NCI-H187 (cell line): Measurements from ENCODE around the gene DOK4.
"Not testable (repeated sequence)": the region's sequence is repeated elsewhere in the genome, so short reads cannot be mapped to it uniquely, and the experiment has no call there.

Experiments used
- DNase-seq, 2 experiments: peaks; one replicate each; lab custom pipeline; 2025; lab: John Stamatoyannopoulos, UW

DOK4 gene

GRCh38 chr16:57501492-57501891 is 15.2 kb upstream of the DOK4 start:
- DNase-seq = no peak

DNA sequence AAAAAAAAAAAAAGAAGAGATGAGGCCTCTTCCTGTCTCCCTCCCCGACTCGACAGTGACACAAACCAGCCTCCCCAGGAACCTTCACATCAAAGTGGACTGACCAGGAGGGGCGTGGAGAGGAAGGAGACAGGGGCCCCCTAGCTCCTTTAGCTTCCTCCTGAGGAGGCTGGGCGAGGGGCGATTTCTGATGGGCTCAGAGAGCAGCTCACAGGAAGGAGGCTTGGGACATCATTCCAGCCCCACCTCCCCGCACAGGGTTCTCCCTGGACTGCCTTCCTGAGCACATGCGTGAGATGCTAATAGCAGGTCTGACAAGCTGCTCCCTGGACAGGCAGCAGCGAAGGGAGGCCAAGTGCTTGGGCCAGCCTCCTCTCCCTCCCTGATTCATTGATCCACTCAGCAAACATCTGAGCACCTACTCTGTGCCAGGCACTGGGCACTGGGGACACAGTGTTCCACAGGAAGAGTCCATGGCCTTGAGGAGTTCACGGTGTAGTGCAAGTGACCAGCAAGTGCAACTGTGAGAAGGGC is 14.4 kb upstream of the DOK4 start:
- no peak for DNase-seq

DNA sequence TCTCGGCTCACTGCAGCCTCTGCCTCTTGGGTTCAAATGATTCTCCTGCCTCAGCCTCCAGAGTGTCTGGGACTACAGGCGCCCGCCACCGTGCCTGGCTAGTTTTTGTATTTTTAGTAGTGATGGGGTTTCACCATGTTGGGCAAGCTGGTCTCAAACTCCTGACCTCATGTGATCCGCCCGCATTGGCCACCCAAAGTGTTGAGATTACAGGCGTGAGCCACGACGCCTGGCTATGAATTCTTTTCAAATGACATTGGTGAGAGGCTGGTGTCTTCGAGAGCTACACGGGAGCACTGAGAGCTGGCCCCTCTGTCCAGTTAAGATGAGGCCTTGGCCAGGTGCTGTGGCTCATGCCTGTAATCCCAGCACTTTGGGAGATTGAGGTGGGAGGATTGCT is 13.6 kb upstream of the DOK4 start:
- DNase-seq = not testable (repeated sequence)

GRCh38 chr16:57498031-57498430 is 11.7 kb upstream of the DOK4 start:
- no peak for DNase-seq

- no peak for DNase-seq
Measured at GRCh38 chr16:57497121-57497520, 10.8 kb upstream of the DOK4 start.

- no peak for DNase-seq
Measured at GRCh38 chr16:57493767-57494166, 7.5 kb upstream of the DOK4 start.

GRCh38 chr16:57489229-57489628 is 2.9 kb upstream of the DOK4 start:
- DNase-seq = no peak

DNA sequence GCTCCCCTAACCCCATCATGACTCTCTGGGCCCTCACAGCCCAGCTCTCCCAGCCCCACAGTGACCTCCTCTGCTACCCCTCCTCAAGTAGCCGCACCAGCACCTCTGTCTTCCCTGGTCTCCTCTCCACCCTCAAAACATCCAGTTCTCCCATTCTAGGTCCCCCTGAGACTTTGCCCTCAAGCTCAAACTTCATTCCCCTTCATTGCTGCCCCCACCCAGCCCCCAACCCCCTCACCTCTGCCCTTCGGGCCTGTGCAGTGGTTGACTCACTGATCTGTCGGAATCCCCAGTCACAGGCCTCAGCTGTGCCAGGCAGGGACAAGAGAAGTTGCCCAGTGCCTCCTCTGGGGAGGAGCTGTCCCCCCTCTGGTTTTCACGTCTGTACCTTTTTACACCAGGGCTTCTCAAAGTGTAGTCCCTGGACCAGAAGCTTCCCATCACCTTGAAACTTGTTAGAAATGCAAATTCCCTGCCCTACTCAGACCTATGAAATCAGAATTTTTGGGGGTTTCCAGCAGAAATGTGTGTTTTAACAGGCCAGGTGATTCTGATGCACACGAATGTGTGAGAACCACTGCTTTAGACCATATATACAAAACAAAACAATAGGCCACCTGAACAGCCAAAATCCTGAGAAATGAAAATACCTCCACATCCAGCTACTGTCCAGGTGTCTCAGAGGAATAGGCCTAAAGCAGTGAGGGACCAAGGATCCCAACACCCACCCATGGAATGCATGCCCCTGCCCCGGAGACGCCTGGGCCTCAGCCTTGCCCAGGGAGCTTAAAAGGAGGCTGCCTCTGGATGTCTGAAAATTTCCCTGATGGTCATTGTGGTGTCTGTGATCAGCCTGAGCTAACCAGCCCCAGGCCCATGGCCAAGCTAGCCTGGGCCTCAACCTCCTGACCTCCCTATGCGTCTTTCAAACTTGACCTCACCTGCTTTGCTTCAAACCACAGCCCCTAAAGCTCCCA is 853 bp upstream of the DOK4 start:
- no peak for DNase-seq

- DNase-seq = no peak
Measured at GRCh38 chr16:57485091-57485915, 990 bp downstream of the DOK4 start.

DNA sequence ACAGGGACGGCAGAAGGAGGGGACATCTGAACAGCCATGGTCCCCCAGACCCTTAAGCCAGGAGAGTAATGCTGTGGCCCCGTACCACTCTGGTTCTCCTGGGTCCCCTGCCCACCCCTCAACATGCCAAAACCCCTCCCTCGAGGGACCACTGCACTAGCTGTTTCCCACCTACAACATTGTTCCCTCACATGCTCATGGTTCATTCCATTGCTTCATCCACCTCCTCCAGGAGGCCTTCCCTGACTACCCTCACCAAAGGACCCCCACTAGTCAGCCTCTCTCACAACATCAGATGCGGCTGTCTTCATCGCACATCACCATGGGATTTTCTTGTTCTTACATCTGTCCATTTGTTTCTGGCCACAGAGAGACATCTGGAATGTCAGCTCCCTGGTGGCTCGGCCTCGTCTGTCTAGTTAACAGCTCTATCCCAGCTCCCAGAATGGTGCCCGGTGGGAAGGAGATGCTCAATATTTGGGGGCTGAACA is 1.7 kb downstream of the DOK4 start:
- DNase-seq = no peak

DNA sequence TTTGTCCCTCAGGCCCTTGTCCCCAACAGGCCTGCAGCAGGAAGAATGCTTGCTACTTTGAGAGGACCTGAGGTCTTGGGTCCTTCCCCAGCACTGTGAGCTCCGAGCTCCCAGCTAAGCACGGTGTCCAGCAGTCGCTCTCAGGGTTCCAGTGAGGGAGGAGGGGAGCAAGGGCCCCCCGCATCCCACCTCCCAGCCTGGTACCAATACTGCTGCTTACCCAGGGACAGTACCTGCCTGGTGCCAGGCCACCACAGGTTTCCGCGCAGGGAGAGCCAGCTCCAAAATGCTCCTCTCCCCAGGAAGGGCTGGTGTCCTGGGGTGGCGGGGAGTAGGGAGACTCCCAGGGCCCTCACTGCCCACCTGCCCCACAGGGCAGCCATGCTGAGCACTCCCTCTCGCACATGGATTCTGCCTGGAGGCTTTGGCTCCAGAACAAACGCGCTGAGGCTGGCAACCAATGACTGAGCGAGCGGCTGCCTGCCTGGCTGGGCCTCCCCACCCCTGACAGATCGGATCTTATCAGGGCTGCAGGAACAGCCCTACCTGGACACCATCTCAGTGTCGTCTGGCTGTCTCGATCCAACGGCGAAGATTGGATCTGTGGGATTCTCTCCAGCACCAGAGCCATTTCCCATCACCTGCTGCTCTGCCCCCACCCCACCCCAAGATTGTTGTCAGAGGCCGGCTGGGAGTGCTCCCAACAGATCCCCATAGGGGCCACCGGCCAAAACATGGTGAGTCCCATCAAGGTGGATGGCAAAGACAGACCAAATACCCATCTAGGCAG is 2.4 kb downstream of the DOK4 start:
- no peak for DNase-seq

DNA sequence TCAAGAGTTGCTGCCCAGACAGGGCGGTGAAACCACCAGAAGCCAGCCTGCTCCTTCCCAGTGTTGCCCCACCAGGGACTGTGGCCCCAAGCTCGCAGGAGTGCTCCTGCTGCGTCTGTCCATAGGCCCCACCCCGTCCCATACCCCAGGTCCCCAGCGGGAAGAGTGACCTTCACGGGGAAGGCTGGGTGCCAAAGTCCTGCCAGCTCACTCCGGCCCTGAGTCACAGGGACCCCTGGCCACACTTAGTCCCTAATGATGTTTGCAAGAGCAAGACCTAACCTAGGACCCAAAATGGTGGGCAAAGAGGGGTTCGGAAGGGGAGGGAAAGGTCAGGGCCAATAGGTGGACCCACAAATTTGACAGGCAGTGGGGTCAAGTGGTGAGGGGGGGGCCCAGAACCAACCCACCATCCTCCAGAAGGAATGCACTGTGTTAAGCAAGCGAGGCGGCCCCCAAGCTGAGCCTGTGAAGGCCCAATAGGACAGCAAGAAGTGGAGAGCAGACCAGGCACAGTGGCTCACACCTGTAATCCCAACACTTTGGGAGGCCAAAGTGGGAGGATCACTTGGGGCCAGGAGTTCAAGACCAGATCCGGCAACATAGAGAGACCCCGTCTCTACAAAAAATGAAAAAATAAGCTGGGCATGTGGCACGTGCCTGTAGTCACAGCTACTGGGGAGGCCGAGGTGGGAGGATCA is 3.3 kb downstream of the DOK4 start:
- DNase-seq = no peak

- no peak for DNase-seq
Measured at GRCh38 chr16:57481421-57481820, 4.9 kb downstream of the DOK4 start.

GRCh38 chr16:57480754-57481230 is 5.5 kb downstream of the DOK4 start:
- DNase-seq = no peak

GRCh38 chr16:57479976-57480753 is 6.1 kb downstream of the DOK4 start:
- no peak for DNase-seq

- peak; percentile 7 to 60 for DNase-seq
Measured at GRCh38 chr16:57479205-57479975, 6.9 kb downstream of the DOK4 start.

- no peak for DNase-seq
Measured at GRCh38 chr16:57478396-57479204, 7.7 kb downstream of the DOK4 start.

DNA sequence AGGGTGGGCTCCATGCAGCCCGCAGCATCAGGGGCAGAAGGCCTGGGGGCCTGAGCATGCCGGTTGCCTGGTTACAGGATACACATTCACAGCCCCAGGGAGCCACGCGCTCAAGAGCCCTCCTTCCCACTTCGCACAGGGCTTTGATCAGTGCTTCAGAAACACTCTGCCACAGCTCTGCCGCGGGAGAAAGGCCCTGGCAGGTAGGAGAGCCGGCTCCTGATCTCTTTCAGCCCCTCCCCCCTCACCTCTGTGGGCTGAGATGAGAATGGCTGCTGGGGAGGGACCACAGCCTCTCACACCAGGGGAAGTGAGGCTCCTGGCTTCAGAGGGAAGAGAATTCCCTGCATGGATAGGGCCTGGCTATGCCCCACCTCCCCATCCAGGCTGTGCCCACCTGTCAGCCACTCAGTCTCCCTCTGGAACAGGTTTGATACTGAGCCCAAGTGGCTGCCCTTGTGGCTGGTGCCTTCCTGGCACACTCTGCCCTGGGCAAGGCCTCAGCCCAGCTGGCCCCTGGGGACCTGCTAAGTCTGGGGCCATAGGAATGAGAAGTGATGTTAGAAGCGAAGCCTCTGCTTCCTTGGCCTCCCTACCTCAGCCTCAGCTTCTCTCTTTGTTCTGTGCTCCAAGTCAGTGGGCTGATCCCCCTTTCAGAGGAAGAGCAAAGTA is 8.6 kb downstream of the DOK4 start:
- peak in 1 of 2 experiments; percentile 29 for DNase-seq
